A549 (cell line): ENCODE data around the gene SPDL1. TPM values are rescaled to one million over a fixed set of nuclear protein-coding genes. Genes with fewer than 3 reads are reported as not detected.

Source experiments
- ATAC-seq, 2 experiments: fragments of 200-7000 bp in 1 of 2; fragments of >200 bp in 1 of 2; cut with Nextera tagmentation in 1 of 2; cut with Tn5 transposase in 1 of 2; 3 replicates each; pipeline versions ENCODE4 v1.8.0 to v1.9.1; 2018 to 2020; ENCODE audit warnings: mild to moderate bottlenecking in 1 of 2, moderate library complexity in 1 of 2
- CTCF ChIA-PET: fragments of 300-600 bp; sonication (Branson Sonifier 250); formaldehyde crosslinking; extraction: SDS; loops from one replicate; lab custom pipeline; 2021; ENCODE audit warnings: antibody characterized with exemption, inconsistent platforms; lab: Yijun Ruan, JAX
- POLR2A ChIA-PET: fragments of 350-600 bp; formaldehyde crosslinking; extraction: SDS; loops from one replicate; lab custom pipeline; 2021; ENCODE audit warnings: antibody characterized with exemption, inconsistent platforms; lab: Yijun Ruan, JAX
- DNase-seq, 2 experiments: peaks; one replicate each; pipeline versions ENCODE4 v3.0.0 to v3.0.0-alpha.2; 2011 to 2016; ENCODE audit warnings: low read depth in 1 of 2, low spot score in 1 of 2
- FAIRE-seq: peaks from 2 replicates; lab custom pipeline; 2011; peaks lifted over from hg19 to GRCh38; lab: Jason Lieb, UNC
- H3K27ac ChIP-seq, 2 experiments: fragments of >200 bp; sonication (Bioruptor Twin); formaldehyde crosslinking; 3 replicates each; pipeline ENCODE4 v1.5.1; 2016 to 2017
- H3K4me1 ChIP-seq: fragments of >200 bp; sonication (Bioruptor Twin); formaldehyde crosslinking; 3 replicates; pipeline ENCODE4 v1.6.1; 2016
- H3K4me2 ChIP-seq: fragments of >200 bp; sonication (Bioruptor Twin); formaldehyde crosslinking; 3 replicates; pipeline ENCODE4 v1.6.1; 2016
- H3K4me3 ChIP-seq: fragments of >200 bp; sonication (Bioruptor Twin); formaldehyde crosslinking; 3 replicates; pipeline ENCODE4 v1.5.1; 2016
- H3K9me3 ChIP-seq: fragments of >200 bp; sonication (Bioruptor Twin); formaldehyde crosslinking; 3 replicates; pipeline ENCODE4 v1.6.1; 2016
- CHD2 ChIP-seq: fragments of 150-350 bp; IDR thresholded peaks from 2 replicates; pipeline ENCODE4 v1.6.1; 2014; ENCODE audit warnings: low read length; ENCODE audit not compliant: partially characterized antibody
- CHD4 ChIP-seq: fragments of 200-600 bp; sonication (generic); IDR thresholded peaks from 2 replicates; pipeline ENCODE4 v1.6.1; 2016; ENCODE audit warnings: antibody characterized with exemption, mild to moderate bottlenecking, borderline replicate concordance
- E2F6 ChIP-seq: IDR thresholded peaks from 2 replicates; pipeline ENCODE4 v1.6.1; 2012; ENCODE audit warnings: low read depth, borderline replicate concordance
- ELK1 ChIP-seq: fragments of 150-350 bp; IDR thresholded peaks from 2 replicates; pipeline ENCODE4 v1.6.1; 2014; ENCODE audit warnings: low read depth, mild to moderate bottlenecking, low read length
- EP300 ChIP-seq, 2 experiments: fragments of >200 bp; sonication (Bioruptor Twin); formaldehyde crosslinking; IDR thresholded peaks; 2 replicates in 1 of 2; 3 replicates in 1 of 2; pipeline ENCODE4 v1.6.1; 2016 to 2017
- ESRRA ChIP-seq: fragments of 150-350 bp; IDR thresholded peaks from 2 replicates; pipeline ENCODE4 v1.6.1; 2014; ENCODE audit warnings: mild to moderate bottlenecking, low read length, borderline replicate concordance
- FOSB ChIP-seq: fragments of 250-450 bp; sonication (Bioruptor Pico); IDR thresholded peaks from 2 replicates; pipeline ENCODE4 v1.5.0; 2020; ENCODE audit warnings: mild to moderate bottlenecking, moderate library complexity
- FOSL2 ChIP-seq, 2 experiments: fragments of 450-650 bp in 1 of 2; fragments of >200 bp in 1 of 2; sonication (Bioruptor Twin) in 1 of 2; formaldehyde crosslinking; IDR thresholded peaks; 2 replicates each; pipeline versions ENCODE4 v1.5.0 to v1.6.1; 2016 to 2020; ENCODE audit warnings: mild to moderate bottlenecking in 1 of 2, moderate library complexity in 1 of 2
- FOXS1 ChIP-seq: fragments of 250-450 bp; sonication (Bioruptor Pico); IDR thresholded peaks from 2 replicates; pipeline ENCODE4 v1.5.0; 2020; ENCODE audit warnings: mild to moderate bottlenecking, moderate library complexity
- HMGXB4 ChIP-seq: fragments of 250-450 bp; sonication (Bioruptor Pico); IDR thresholded peaks from 2 replicates; pipeline ENCODE4 v1.5.0; 2021; ENCODE audit warnings: mild to moderate bottlenecking, moderate library complexity, borderline replicate concordance
- JUN ChIP-seq, 2 experiments: fragments of >200 bp; sonication (Bioruptor Twin); formaldehyde crosslinking; IDR thresholded peaks; 2 replicates in 1 of 2; 3 replicates in 1 of 2; pipeline ENCODE4 v1.6.1; 2016 to 2017
- MAFK ChIP-seq: fragments of 450-650 bp; IDR thresholded peaks from 2 replicates; pipeline ENCODE4 v1.6.1; 2014; ENCODE audit not compliant: partially characterized antibody
- NPAS2 ChIP-seq: fragments of 250-450 bp; sonication (Bioruptor Pico); IDR thresholded peaks from 2 replicates; pipeline ENCODE4 v1.8.0; 2022; ENCODE audit warnings: mild to moderate bottlenecking, moderate library complexity, borderline replicate concordance
- REST ChIP-seq: fragments of 200-600 bp; sonication (generic); IDR thresholded peaks from 2 replicates; pipeline ENCODE4 v1.6.1; 2016; ENCODE audit warnings: antibody characterized with exemption, mild to moderate bottlenecking, moderate library complexity
- RNF2 ChIP-seq: fragments of 200-600 bp; sonication (generic); IDR thresholded peaks from 2 replicates; pipeline ENCODE4 v1.6.1; 2016; ENCODE audit warnings: low read depth, mild to moderate bottlenecking, antibody characterized with exemption, moderate library complexity, borderline replicate concordance
- TP53 ChIP-seq: fragments of 250-450 bp; sonication (Bioruptor Pico); IDR thresholded peaks from 2 replicates; pipeline ENCODE4 v1.5.0; 2021; ENCODE audit warnings: mild to moderate bottlenecking, moderate library complexity
- WGBS: methylation state at CpG from one replicate; pipeline ENCODE4 v1.1.6; 2017; ENCODE audit errors: missing lambda C conversion rate; 5-methylcytosine and 5-hydroxymethylcytosine counted together
- polyA plus RNA-seq, 4 experiments: library from polyadenylated mRNA; depleted of rRNA in 3 of 4; stranded (reverse); fragments of >200 nt; fragmentation: RNase III in 1 of 4; extraction: RNeasy Plus Mini Kit Qiagen cat#74134 plus additional on column Dnase treatment in 1 of 4; gene quantifications; 2 replicates in 3 of 4; 3 replicates in 1 of 4; pipeline ENCODE4 v1.2.3, GENCODE V29; 2011 to 2017

SPDL1 gene
- polyA plus RNA-seq, 2 of the 4 experiments (the other 2 are of a cell fraction) = 100 to 103 TPM

- ChIA-PET CTCF (no interaction called here), POLR2A (no interaction called here)
- H3K4me3 ChIP-seq = no peak overlapping the region
- 47% methylated on average over 1 of the region's 1 CpG for WGBS
- FAIRE-seq (no peak), DNase-seq (peak in 1 of 2 experiments; percentile 30), ATAC-seq (peak in 1 of 2 experiments; percentile 69; a peak in 4 of 6 replicates)
- TF ChIP-seq FOXS1 (CRISPR knock-in tag) (no peak), MAFK (peak; percentile 68), NPAS2 (CRISPR knock-in tag) (no peak), FOSL2 (IDR thresholded peaks at IDR 0.05) (0 out of 2 replicates have a peak, but pooled peaks have one; percentile 37), FOSL2 (CRISPR knock-in tag; IDR thresholded peaks at IDR 0.05) (peak; percentile 66)
- H3K4me2 ChIP-seq = peak overlapping the region; percentile 34; the same call in 2 of the 3 replicates
- peaks cover 41% of the 10 kb centered on the region for H3K4me1 ChIP-seq
- no peaks in the 10 kb centered on the region; the same call in 2 of the 3 replicates for H3K9me3 ChIP-seq
- H3K27ac ChIP-seq = peak overlapping the region; percentile 5 to 59; a peak in 3 of 6 replicates
Measured at GRCh38 chr5:169626779-169627178, 43.2 kb downstream of the SPDL1 start.

GRCh38 chr5:169627551-169627950 is 44.0 kb downstream of the SPDL1 start:
- no peak overlapping the region for H3K4me3 ChIP-seq
- ChIA-PET CTCF (interaction anchor here (1.0 kb wide), 1 partner anchor 18 kb away, joined by 3 read pairs; no protein-coding TSS in a partner anchor), POLR2A (no interaction called here)
- ATAC-seq (no peak), DNase-seq (no peak), FAIRE-seq (no peak)
- H3K4me1 ChIP-seq = peaks cover 45% of the 10 kb centered on the region
- WGBS = 83% methylated on average over 3 of the region's 3 CpGs
- TF ChIP-seq FOSB (CRISPR knock-in tag) (no peak), HMGXB4 (CRISPR knock-in tag) (no peak), ESRRA (no peak), CHD4 (no peak), EP300 (IDR thresholded peaks at IDR 0.05) (no peak), RNF2 (no peak), REST (no peak), E2F6 (no peak), TP53 (CRISPR knock-in tag) (no peak)
- H3K4me2 ChIP-seq = no peak overlapping the region
- no peaks in the 10 kb centered on the region; the same call in 2 of the 3 replicates for H3K9me3 ChIP-seq
- peak overlapping the region in 1 of 2 experiments; percentile 58; a peak in 3 of 6 replicates for H3K27ac ChIP-seq

GRCh38 chr5:169628892-169629291 is 45.3 kb downstream of the SPDL1 start:
- CTCF ChIA-PET = no interaction called here
- TF ChIP-seq JUN (IDR thresholded peaks at IDR 0.05) = no peak
- no peak for TF ChIP-seq ELK1
- TF ChIP-seq REST = no peak
- no peak for TF ChIP-seq ESRRA
- no peak for TF ChIP-seq CHD2
- Histone ChIP-seq H3K4me2 (no peak overlapping the region), H3K4me3 (no peak overlapping the region), H3K27ac (peak overlapping the region; percentile 30 to 79; a peak in 5 of 6 replicates), H3K4me1 (peaks cover 49% of the 10 kb centered on the region), H3K9me3 (no peaks in the 10 kb centered on the region; the same call in 2 of the 3 replicates)
- WGBS = 79% methylated on average over 2 of the region's 2 CpGs
- ATAC-seq (no peak), DNase-seq (no peak), FAIRE-seq (no peak)
- POLR2A ChIA-PET = no interaction called here
